Suppressor macrophage treated with lipopolysaccharide for 1 hour (primary cell): ENCODE results near the gene TMEM125.

Source experiments
- DNase-seq, 3 donors: peaks; one replicate each; pipeline ENCODE4 v3.0.0-alpha.2; 2020 to 2022

The TMEM125 gene

GRCh38 chr1:43313771-43314170 is 44.0 kb downstream of the TMEM125 start:
- no peak for DNase-seq

GRCh38 chr1:43314233-43314632 is 44.5 kb downstream of the TMEM125 start:
- DNase-seq, result no peak

GRCh38 chr1:43315481-43315880 is 45.7 kb downstream of the TMEM125 start:
- no peak for DNase-seq

GRCh38 chr1:43315963-43316737 is 46.4 kb downstream of the TMEM125 start:
- no peak for DNase-seq

GRCh38 chr1:43316738-43317520 is 47.1 kb downstream of the TMEM125 start:
- DNase-seq, result no peak

GRCh38 chr1:43317817-43318471 is 48.2 kb downstream of the TMEM125 start:
- peak in 2 of 3 donors; percentile 31 to 59 for DNase-seq

- no peak for DNase-seq
Observed at GRCh38 chr1:43318831-43319230, 49.0 kb downstream of the TMEM125 start.

GRCh38 chr1:43319288-43319687 is 49.5 kb downstream of the TMEM125 start:
- no peak for DNase-seq

- DNase-seq, result no peak
Observed at GRCh38 chr1:43319766-43320165, 50.0 kb downstream of the TMEM125 start.

- no peak for DNase-seq
Observed at GRCh38 chr1:43321331-43321891, 51.6 kb downstream of the TMEM125 start.

GRCh38 chr1:43322506-43322905 is 52.7 kb downstream of the TMEM125 start:
- no peak for DNase-seq
